Sigmoid colon (tissue), 4 donors: ENCODE results near the gene PRSS1.
"Not testable (repeated sequence)": the region's sequence is repeated elsewhere in the genome, so short reads cannot be mapped to it uniquely, and the experiment has no call there.

ENCODE experiments used
- EP300 ChIP-seq, 4 donors: sonication (generic); formaldehyde crosslinking; IDR thresholded peaks; one replicate each; pipeline ENCODE4 v1.6.1; 2017; ENCODE audit warnings: antibody characterized with exemption in 4 of 4
- POLR2A ChIP-seq, 2 donors: fragments of 450-650 bp; IDR thresholded peaks; one replicate each; pipeline ENCODE4 v1.6.1; 2016; ENCODE audit warnings: antibody characterized with exemption in 2 of 2, mild to moderate bottlenecking in 2 of 2, moderate library complexity in 2 of 2
- TF ChIP-seq, protein P1 (sequence below), 4 experiments: fragments of 450-650 bp in 3 of 4; fragments of 200-600 bp in 1 of 4; IDR thresholded peaks; one replicate each; pipeline ENCODE4 v1.5.1; 2016 to 2019; ENCODE audit warnings: antibody characterized with exemption in 4 of 4, mild to moderate bottlenecking in 3 of 4, moderate library complexity in 2 of 4

DNA sequence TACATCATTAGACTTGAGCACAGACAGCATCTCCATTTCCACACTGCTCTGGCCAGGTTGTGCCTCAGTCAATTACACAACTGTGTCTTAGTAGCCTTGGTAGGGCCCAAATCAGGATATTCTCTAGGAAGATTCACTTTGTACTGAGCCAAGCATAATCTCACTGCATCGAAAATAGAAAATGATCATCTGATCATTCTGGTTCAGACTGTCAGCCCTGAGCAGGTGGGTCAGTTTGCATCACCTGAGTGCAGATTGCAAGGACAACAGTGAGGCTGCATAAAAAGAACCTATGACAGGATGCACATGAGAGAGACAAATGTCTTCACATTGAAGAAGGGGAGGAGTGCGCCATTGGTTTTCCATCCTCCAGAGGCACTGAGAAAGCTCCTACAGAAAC lies 862 bp upstream of the PRSS1 start:
- TF ChIP-seq, protein P1, sequence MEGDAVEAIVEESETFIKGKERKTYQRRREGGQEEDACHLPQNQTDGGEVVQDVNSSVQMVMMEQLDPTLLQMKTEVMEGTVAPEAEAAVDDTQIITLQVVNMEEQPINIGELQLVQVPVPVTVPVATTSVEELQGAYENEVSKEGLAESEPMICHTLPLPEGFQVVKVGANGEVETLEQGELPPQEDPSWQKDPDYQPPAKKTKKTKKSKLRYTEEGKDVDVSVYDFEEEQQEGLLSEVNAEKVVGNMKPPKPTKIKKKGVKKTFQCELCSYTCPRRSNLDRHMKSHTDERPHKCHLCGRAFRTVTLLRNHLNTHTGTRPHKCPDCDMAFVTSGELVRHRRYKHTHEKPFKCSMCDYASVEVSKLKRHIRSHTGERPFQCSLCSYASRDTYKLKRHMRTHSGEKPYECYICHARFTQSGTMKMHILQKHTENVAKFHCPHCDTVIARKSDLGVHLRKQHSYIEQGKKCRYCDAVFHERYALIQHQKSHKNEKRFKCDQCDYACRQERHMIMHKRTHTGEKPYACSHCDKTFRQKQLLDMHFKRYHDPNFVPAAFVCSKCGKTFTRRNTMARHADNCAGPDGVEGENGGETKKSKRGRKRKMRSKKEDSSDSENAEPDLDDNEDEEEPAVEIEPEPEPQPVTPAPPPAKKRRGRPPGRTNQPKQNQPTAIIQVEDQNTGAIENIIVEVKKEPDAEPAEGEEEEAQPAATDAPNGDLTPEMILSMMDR (IDR thresholded peaks at IDR 0.05) = not testable (repeated sequence)
- not testable (repeated sequence) for TF ChIP-seq POLR2A, EP300 (IDR thresholded peaks at IDR 0.05)
